GM23248 (cell line): Measurements from ENCODE around the gene SLC45A3.

Source experiments
- EZH2 ChIP-seq: fragments of 200-600 bp; sonication (generic); IDR thresholded peaks from 2 replicates; pipeline ENCODE4 v1.6.1; 2018; ENCODE audit warnings: antibody characterized with exemption, mild to moderate bottlenecking; ENCODE audit not compliant: insufficient read depth, poor library complexity, severe bottlenecking
- EZH2phosphoT487 ChIP-seq: fragments of 200-600 bp; sonication (generic); IDR thresholded peaks from 2 replicates; pipeline ENCODE4 v1.6.1; 2018; ENCODE audit warnings: antibody characterized with exemption, moderate library complexity, mild to moderate bottlenecking, low read depth; ENCODE audit not compliant: insufficient read depth

DNA sequence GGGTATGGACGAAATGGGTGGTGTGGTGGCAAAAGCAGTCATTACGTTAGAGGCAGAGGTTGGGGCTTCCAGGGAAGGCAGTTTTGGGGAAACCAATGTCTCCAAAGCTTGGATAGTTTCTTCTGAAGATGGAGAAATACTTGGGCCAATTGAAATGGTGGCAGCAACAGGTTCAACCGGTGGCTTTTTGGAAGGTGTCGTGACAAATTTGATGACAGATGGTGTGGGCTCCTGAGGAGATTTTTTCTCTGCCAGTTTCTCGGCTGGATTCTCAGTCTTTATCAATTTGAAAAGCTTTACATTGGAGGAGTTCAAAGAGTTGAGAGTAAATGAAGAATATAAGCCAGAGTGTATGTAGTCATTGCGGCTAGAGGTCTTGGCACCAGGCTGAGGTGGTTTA, 60.0 kb downstream of the SLC45A3 start:
- TF ChIP-seq EZH2 (no peak), EZH2phosphoT487 (no peak)
